Measurements from ENCODE around the gene ETDB. TPM values are rescaled to one million over a fixed set of nuclear protein-coding genes. Genes with fewer than 3 reads are reported as not detected.
"Not testable (repeated sequence)": the region's sequence is repeated elsewhere in the genome, so short reads cannot be mapped to it uniquely, and the experiment has no call there.

ETDB gene
- total RNA-seq, result not detected
- long read RNA-seq, result 0 reads

DNA sequence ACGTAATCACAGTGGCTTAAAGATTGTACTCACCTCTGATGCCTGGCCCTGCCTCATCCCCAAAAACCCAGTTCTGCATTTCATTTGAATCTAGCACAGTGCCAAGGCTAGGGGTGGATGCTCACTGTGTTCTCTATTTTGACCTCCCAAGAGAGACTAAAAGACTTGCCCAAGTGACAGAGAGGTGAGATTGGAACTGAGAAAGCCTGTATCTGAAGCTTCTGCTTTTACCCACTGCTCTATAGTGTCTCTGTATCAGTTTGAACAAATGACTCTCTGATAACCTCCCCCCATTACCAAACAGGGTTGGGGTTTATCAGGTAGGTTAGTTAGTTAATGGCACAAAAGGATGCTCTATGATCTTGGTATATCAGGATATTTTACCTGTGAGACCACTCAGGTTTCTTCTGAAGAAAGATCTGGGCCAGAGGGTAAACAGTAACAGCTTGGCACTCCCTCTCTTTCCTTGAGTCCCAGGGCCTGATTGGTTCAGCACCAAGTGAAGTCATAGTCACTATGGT is at the start of gene ETDB:
TSS of gene ETDB (minus strand) at position 471 of the 521 bp plus-strand sequence. CDS start 1,265 bp downstream, outside the sequence.
- DNase-seq; H3K27me3 ChIP-seq (ENCODE audit: low read depth); H3K36me3 ChIP-seq; H3K27ac ChIP-seq; H3K4me1 ChIP-seq; H3K9me3 ChIP-seq; H3K4me3 ChIP-seq; intact Hi-C loops (cut with DNase I); ATAC-seq: not testable (repeated sequence)

DNA sequence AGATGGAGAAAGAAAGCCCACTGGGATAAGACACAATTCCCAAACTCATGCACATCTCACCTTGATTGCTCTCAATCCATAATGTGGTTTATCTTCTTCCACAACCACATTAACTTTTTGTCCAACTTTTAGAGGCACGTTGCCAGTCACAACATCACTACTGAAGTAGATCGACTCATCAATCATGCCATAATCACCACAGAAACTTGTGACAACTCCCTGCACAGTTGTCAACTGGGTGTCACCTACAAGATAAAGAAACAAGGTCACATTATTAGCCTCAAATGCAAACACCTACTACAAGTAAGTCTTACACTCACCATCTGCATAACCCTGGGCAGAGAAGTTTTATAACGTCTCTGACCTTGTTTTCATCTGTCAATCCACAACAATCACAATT is 49.2 kb upstream of the ETDB start:
- intact Hi-C loops (cut with DNase I); H3K36me3 ChIP-seq; H3K4me3 ChIP-seq; H3K9me3 ChIP-seq; ATAC-seq; H3K27me3 ChIP-seq (ENCODE audit: low read depth); H3K27ac ChIP-seq; DNase-seq; H3K4me1 ChIP-seq: not testable (repeated sequence)

DNA sequence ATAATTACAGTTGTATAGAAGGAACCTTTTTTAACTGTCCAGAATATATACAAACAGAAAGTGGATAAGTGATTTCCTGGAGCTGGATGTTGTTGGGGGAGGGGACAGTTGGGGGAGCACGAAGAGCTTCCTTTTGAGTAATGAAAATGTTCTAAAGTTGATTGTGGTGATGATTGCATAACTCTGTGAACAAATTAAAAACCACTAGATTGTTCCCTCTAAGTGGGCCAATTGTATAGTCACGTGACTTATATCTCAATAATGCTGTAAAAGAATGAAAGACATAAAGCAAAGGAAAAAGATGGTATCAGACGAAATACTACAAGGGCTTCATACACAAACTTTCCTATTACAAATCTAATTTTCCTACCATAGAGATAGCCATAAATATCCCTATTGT is 48.2 kb upstream of the ETDB start:
- TF ChIP-seq, protein P1, sequence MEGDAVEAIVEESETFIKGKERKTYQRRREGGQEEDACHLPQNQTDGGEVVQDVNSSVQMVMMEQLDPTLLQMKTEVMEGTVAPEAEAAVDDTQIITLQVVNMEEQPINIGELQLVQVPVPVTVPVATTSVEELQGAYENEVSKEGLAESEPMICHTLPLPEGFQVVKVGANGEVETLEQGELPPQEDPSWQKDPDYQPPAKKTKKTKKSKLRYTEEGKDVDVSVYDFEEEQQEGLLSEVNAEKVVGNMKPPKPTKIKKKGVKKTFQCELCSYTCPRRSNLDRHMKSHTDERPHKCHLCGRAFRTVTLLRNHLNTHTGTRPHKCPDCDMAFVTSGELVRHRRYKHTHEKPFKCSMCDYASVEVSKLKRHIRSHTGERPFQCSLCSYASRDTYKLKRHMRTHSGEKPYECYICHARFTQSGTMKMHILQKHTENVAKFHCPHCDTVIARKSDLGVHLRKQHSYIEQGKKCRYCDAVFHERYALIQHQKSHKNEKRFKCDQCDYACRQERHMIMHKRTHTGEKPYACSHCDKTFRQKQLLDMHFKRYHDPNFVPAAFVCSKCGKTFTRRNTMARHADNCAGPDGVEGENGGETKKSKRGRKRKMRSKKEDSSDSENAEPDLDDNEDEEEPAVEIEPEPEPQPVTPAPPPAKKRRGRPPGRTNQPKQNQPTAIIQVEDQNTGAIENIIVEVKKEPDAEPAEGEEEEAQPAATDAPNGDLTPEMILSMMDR (IDR thresholded peaks at IDR 0.05), result no peak
- H3K4me3 ChIP-seq, result no peak overlapping the region
- no peak overlapping the region for H3K27ac ChIP-seq
- no peaks in the 10 kb centered on the region for H3K9me3 ChIP-seq
- H3K36me3 ChIP-seq, result no peaks in the 10 kb centered on the region
- no peak for DNase-seq
- intact Hi-C loops (cut with DNase I), result no loop called here
- H3K27me3 ChIP-seq (ENCODE audit: low read depth), result no peaks in the 10 kb centered on the region
- no peak for ATAC-seq
- H3K4me1 ChIP-seq, result no peaks in the 10 kb centered on the region

DNA sequence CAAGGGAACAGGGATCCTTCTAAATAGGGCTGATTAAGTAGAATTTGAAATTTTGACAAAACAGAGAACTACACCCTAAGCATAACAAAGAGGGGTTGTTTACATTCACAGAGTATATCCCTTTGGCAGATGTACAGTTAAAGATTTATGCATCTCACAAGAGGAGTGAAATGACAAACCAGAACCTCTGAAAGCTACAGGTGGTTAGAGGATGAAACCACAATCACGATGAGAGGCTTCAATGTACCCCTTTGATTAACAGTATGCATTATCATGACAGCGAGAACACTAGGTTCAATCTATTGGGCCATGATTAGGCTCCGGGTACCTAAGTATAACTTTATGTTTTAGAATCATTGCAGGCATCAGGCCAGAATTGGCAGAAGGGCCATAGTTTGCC is 34.4 kb upstream of the ETDB start:
- intact Hi-C loops (cut with DNase I), result not testable (repeated sequence)

DNA sequence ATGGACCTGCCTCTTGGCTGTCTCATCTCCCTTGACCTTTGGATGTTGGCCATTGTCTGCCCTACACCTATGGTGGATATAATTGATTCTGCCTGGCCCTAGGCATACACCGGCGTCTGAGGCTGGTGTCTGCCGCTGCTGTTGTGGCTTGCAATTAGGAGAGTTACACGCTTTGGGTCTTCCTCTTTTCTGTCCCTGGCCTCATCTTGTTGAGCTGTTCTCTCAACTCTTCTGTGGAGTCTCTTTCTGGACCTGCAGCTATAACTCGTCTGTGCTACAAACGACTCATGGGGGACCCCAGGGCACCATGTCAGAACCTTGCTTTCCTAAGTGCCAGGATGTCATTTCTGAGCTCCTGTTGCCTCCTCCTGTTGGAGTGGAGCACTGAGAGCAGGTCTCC is 5.8 kb upstream of the ETDB start:
- H3K4me3 ChIP-seq; ATAC-seq; intact Hi-C loops (cut with DNase I); H3K27ac ChIP-seq; DNase-seq; H3K27me3 ChIP-seq (ENCODE audit: low read depth); H3K36me3 ChIP-seq; H3K9me3 ChIP-seq; H3K4me1 ChIP-seq: not testable (repeated sequence)

More for the DNA sequence above, 34.4 kb upstream of the ETDB start:
- DNase-seq; H3K27me3 ChIP-seq (ENCODE audit: low read depth); H3K36me3 ChIP-seq; H3K4me3 ChIP-seq; H3K27ac ChIP-seq; ATAC-seq; H3K9me3 ChIP-seq; H3K4me1 ChIP-seq: not testable (repeated sequence)

DNA sequence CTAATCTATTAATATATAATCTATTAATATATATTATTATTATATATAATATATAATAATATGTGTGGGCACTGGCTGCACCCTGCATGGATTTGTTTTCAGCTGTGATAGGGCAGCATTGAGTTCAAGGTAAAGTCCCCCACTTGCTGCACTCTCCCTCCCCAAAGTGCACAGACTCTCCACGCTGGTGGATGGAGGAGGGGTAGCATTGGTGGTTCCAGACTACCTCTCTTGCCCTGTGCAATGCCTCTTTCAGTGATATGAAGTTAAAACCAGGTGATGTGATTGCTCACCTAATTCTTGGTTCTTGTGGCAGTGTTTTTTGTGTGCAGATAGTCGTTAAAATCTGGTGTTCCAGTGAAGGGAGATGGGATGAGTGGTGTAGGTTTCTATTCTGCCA is 4.3 kb downstream of the ETDB start:
- DNase-seq; H3K27me3 ChIP-seq (ENCODE audit: low read depth); H3K4me3 ChIP-seq; H3K36me3 ChIP-seq; H3K27ac ChIP-seq; ATAC-seq; H3K4me1 ChIP-seq; H3K9me3 ChIP-seq; intact Hi-C loops (cut with DNase I): not testable (repeated sequence)

DNA sequence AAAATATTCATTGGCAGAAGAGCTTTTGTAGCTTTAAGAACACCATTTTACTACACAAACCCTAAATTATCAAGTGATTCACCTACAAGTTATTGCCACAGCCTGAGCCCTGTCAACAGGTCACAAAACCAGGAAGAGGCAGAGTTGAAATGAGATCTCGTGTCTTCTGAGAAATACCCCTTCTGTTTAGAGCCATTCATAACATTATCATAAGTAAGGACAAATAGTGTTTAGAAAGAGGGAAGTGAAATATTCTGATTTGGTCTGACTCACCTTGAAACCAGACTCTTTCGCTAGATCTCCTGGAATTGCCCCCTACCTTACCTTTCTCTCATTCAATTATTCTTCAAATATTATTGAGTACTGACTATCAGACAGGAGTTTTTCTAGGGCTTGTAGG is 5.9 kb downstream of the ETDB start:
- intact Hi-C loops (cut with DNase I), result no loop called here
- no peaks in the 10 kb centered on the region for H3K4me1 ChIP-seq
- no peak overlapping the region for H3K4me3 ChIP-seq
- no peaks in the 10 kb centered on the region for H3K36me3 ChIP-seq
- H3K27me3 ChIP-seq (ENCODE audit: low read depth), result no peaks in the 10 kb centered on the region
- TF ChIP-seq, protein P1 (IDR thresholded peaks at IDR 0.05), result no peak
- ATAC-seq (no peak), DNase-seq (no peak)
- no peaks in the 10 kb centered on the region for H3K9me3 ChIP-seq
- no peak overlapping the region for H3K27ac ChIP-seq

DNA sequence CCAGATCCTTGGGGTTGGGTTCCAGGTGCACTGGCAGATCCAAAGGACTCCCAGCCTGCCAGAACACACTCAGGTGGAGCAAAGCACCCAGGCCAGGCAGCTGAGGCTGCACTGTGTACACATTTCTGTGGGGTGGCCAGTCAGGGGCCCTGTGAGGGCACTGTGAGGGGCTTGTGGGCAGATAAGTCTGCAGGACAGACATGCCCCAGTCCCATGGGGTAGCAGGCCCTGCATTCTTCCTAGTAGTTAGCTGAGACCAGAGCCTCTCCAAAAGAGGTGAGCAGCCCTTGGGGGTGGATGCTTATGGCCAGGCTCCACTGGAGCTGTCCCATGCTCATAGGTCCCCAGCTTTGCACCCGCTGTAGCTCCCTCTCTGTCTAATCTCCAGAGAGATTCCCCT is 7.6 kb downstream of the ETDB start:
- intact Hi-C loops (cut with DNase I), result no loop called here
- DNase-seq (no peak), ATAC-seq (peak in 1 of 2 donors; percentile 28)
- no peaks in the 10 kb centered on the region for H3K4me1 ChIP-seq
- H3K27ac ChIP-seq, result no peak overlapping the region
- no peaks in the 10 kb centered on the region for H3K27me3 ChIP-seq (ENCODE audit: low read depth)
- no peak overlapping the region for H3K4me3 ChIP-seq
- no peaks in the 10 kb centered on the region for H3K9me3 ChIP-seq
- H3K36me3 ChIP-seq, result no peaks in the 10 kb centered on the region
- TF ChIP-seq, protein P1 (IDR thresholded peaks at IDR 0.05), result no peak
